IMR-90 (cell line): ENCODE results near the gene TNS1. TPM values are rescaled to one million over a fixed set of nuclear protein-coding genes. Genes with fewer than 3 reads are reported as not detected.
A peak's percentile ranks its signal among the peaks of the same experiment; 100 is the strongest.

Experiments
- ATAC-seq: fragments of 200-7000 bp; cut with Tn5 transposase; 2 replicates; pipeline ENCODE4 v1.9.1; 2020; ENCODE audit warnings: low read depth, mild to moderate bottlenecking, moderate library complexity
- BruUV-seq: library from RNA; stranded (reverse); fragments of 400-500 nt; replicated peaks from 2 replicates; lab custom pipeline; 2021; lab: Mats Ljungman, UMichigan
- CTCF ChIA-PET: fragments of 300-600 bp; formaldehyde crosslinking; extraction: SDS; loops from one replicate; lab custom pipeline; 2021; ENCODE audit warnings: antibody characterized with exemption; lab: Yijun Ruan, JAX
- POLR2A ChIA-PET: fragments of 300-600 bp; sonication (Branson Sonifier 250); formaldehyde crosslinking; loops from one replicate; lab custom pipeline; 2022; ENCODE audit warnings: antibody characterized with exemption; ENCODE audit not compliant: unreplicated experiment; lab: Charles Lee
- DNase-seq: peaks from one replicate; pipeline ENCODE4 v3.0.0; 2013
- H2AFZ ChIP-seq: replicated peaks from 2 replicates; pipeline ENCODE3; 2013; ENCODE audit warnings: low read length, mild to moderate bottlenecking; ENCODE audit not compliant: poor library complexity
- H2AK5ac ChIP-seq: 2 replicates; pipeline ENCODE4 v1.6.1; 2013; ENCODE audit warnings: low read depth, low read length, inconsistent platforms
- H2AK9ac ChIP-seq: replicated peaks from 2 replicates; pipeline ENCODE3; 2013; ENCODE audit warnings: mild to moderate bottlenecking, low read depth, low read length, moderate library complexity; ENCODE audit not compliant: poor library complexity
- H2BK120ac ChIP-seq: 2 replicates; pipeline ENCODE4 v1.6.1; 2013; ENCODE audit warnings: low read depth, low read length, inconsistent platforms
- H2BK15ac ChIP-seq: 3 replicates; pipeline ENCODE4 v1.6.1; 2013; ENCODE audit warnings: low read depth, low read length, inconsistent platforms
- H2BK20ac ChIP-seq: 2 replicates; pipeline ENCODE4 v1.6.1; 2013; ENCODE audit warnings: low read depth, mild to moderate bottlenecking, inconsistent platforms, low read length, moderate library complexity
- H2BK5ac ChIP-seq: 2 replicates; pipeline ENCODE4 v1.6.1; 2013; ENCODE audit warnings: mild to moderate bottlenecking, low read depth, low read length, inconsistent platforms; ENCODE audit not compliant: poor library complexity, severe bottlenecking
- H3K14ac ChIP-seq: replicated peaks from 2 replicates; pipeline ENCODE4 v1.6.1; 2013; ENCODE audit warnings: low read depth, low read length, inconsistent platforms
- H3K18ac ChIP-seq: 2 replicates; pipeline ENCODE4 v1.6.1; 2013; ENCODE audit warnings: low read depth, low read length, control low read depth
- H3K23ac ChIP-seq: 2 replicates; pipeline ENCODE4 v1.6.1; 2013; ENCODE audit warnings: low read depth, low read length, inconsistent platforms
- H3K27ac ChIP-seq: 2 replicates; pipeline ENCODE4 v1.5.1; 2013; ENCODE audit warnings: mild to moderate bottlenecking, control low read depth, low read length; ENCODE audit not compliant: insufficient read depth
- H3K27me3 ChIP-seq: 2 replicates; pipeline ENCODE4 v1.6.1; 2013; ENCODE audit warnings: low read length; ENCODE audit not compliant: control insufficient read depth, insufficient read depth
- H3K36me3 ChIP-seq: 2 replicates; pipeline ENCODE4 v1.6.1; 2013; ENCODE audit warnings: low read length, mixed read lengths; ENCODE audit not compliant: control insufficient read depth, insufficient read depth
- H3K4ac ChIP-seq: 2 replicates; pipeline ENCODE4 v1.6.1; 2013; ENCODE audit warnings: low read depth, low read length, inconsistent platforms
- H3K4me1 ChIP-seq: 2 replicates; pipeline ENCODE4 v1.6.1; 2013; ENCODE audit warnings: low read length, mixed read lengths; ENCODE audit not compliant: control insufficient read depth, insufficient read depth
- H3K4me2 ChIP-seq: 2 replicates; pipeline ENCODE4 v1.6.1; 2013; ENCODE audit warnings: low read depth, mild to moderate bottlenecking, control low read depth, low read length, moderate library complexity
- H3K4me3 ChIP-seq: 2 replicates; pipeline ENCODE4 v1.5.1; 2013; ENCODE audit warnings: low read depth, mild to moderate bottlenecking, control low read depth, low read length, moderate library complexity; ENCODE audit not compliant: insufficient read depth
- H3K56ac ChIP-seq: 2 replicates; pipeline ENCODE4 v1.6.1; 2013; ENCODE audit warnings: low read length, inconsistent platforms; ENCODE audit not compliant: insufficient read depth; ENCODE audit errors: extremely low read depth
- H3K79me1 ChIP-seq, 2 experiments: 2 replicates each; pipeline ENCODE4 v1.6.1; 2013; ENCODE audit warnings: low read length in 2 of 2, inconsistent platforms in 1 of 2, low read depth in 1 of 2
- H3K9ac ChIP-seq: 2 replicates; pipeline ENCODE4 v1.6.1; 2013; ENCODE audit warnings: low read depth, low read length, control low read depth
- H3K9me1 ChIP-seq: 2 replicates; pipeline ENCODE4 v1.6.1; 2013; ENCODE audit warnings: low read length, inconsistent platforms; ENCODE audit not compliant: insufficient read depth
- H3K9me3 ChIP-seq: 2 replicates; pipeline ENCODE4 v1.6.1; 2013; ENCODE audit warnings: low read length; ENCODE audit not compliant: control insufficient read depth, insufficient read depth
- H4K20me1 ChIP-seq: 2 replicates; pipeline ENCODE4 v1.6.1; 2013; ENCODE audit warnings: low read length, inconsistent platforms; ENCODE audit not compliant: insufficient read depth
- H4K5ac ChIP-seq: 2 replicates; pipeline ENCODE4 v1.6.1; 2013; ENCODE audit warnings: mild to moderate bottlenecking, low read depth, low read length, control low read depth
- H4K8ac ChIP-seq, 2 experiments: 2 replicates each; pipeline ENCODE4 v1.6.1; 2013; ENCODE audit warnings: low read depth in 2 of 2, low read length in 2 of 2, control low read depth in 1 of 2, inconsistent platforms in 1 of 2
- H4K91ac ChIP-seq: 2 replicates; pipeline ENCODE4 v1.6.1; 2013; ENCODE audit warnings: low read depth, low read length, inconsistent platforms; ENCODE audit not compliant: insufficient read depth
- BHLHE40 ChIP-seq: fragments of 150-350 bp; IDR thresholded peaks from 2 replicates; pipeline ENCODE4 v1.6.1; 2016; ENCODE audit warnings: mild to moderate bottlenecking, low read depth, low read length
- CEBPB ChIP-seq: IDR thresholded peaks from 2 replicates; pipeline ENCODE4 v1.6.1; 2012; ENCODE audit warnings: low read depth, low read length, improper control_type of control experiment
- CHD1 ChIP-seq: IDR thresholded peaks from 2 replicates; pipeline ENCODE4 v1.6.1; 2012; ENCODE audit warnings: low read depth, low read length, improper control_type of control experiment
- ELK1 ChIP-seq: fragments of 150-350 bp; IDR thresholded peaks from 2 replicates; pipeline ENCODE4 v1.6.1; 2016; ENCODE audit warnings: low read depth, mild to moderate bottlenecking, low read length, moderate library complexity, borderline replicate concordance
- FOS ChIP-seq: fragments of 150-350 bp; IDR thresholded peaks from 2 replicates; pipeline ENCODE4 v1.6.1; 2016; ENCODE audit warnings: low read depth, low read length
- MXI1 ChIP-seq: IDR thresholded peaks from 2 replicates; pipeline ENCODE4 v1.6.1; 2012; ENCODE audit warnings: low read depth, mild to moderate bottlenecking, low read length, moderate library complexity, borderline replicate concordance
- RFX5 ChIP-seq: IDR thresholded peaks from 2 replicates; pipeline ENCODE4 v1.8.0; 2012; ENCODE audit warnings: low read depth, mild to moderate bottlenecking, low read length, moderate library complexity
- whole genome bisulfite sequencing, 2 experiments: methylation state at CpG; one replicate each; pipeline versions ENCODE4 v1.1.5 to v1.1.7; 2013; ENCODE audit warnings: missing lambda C conversion rate in 2 of 2; ENCODE audit not compliant: insufficient read length in 1 of 2; ENCODE audit errors: extremely low coverage in 2 of 2; 5-methylcytosine and 5-hydroxymethylcytosine counted together
- dilution Hi-C: fragments of 300-500 bp; cut with HindIII; formaldehyde crosslinking; loops from one replicate; pipeline ENCODE4 v1.14.3; 2018; ENCODE audit warnings: low sequenced_read_pairs; ENCODE audit not compliant: unreplicated experiment
- in situ Hi-C: fragments of 300-500 bp; cut with MboI; formaldehyde crosslinking; loops from 3 replicates; pipeline ENCODE4 v1.14.3; 2019; ENCODE audit warnings: low sequenced_read_pairs, inconsistent platforms, mixed read lengths
- intact Hi-C: fragments of 100-400 bp; cut with micrococcal nuclease; formaldehyde crosslinking; loops from 2 replicates; pipeline ENCODE4 v1.10.0; 2022
- polyA plus RNA-seq, 3 experiments: library from polyadenylated mRNA; depleted of rRNA; stranded (reverse); fragments of >200 nt; gene quantifications; 2 replicates each; pipeline ENCODE4 v1.2.3, GENCODE V29; 2012; ENCODE audit warnings: low replicate concordance in 1 of 3
- total RNA-seq: library from RNA; depleted of rRNA; stranded (reverse); fragments of >200 nt; gene quantifications from 2 replicates; pipeline ENCODE4 v1.2.3, GENCODE V29; 2012

TNS1 gene
- total and polyA plus RNA-seq, 2 of the 4 experiments (the other 2 are of a cell fraction): 41.1 to 45.2 TPM

- H3K4ac ChIP-seq: peak overlapping the region; percentile 95
- BruUV-seq: no TSS peak
- intact Hi-C loops (loop anchor here (2.0 kb wide), 3 partner anchors 22 to 68 kb away; no protein-coding TSS in a partner anchor), in situ Hi-C loops (no loop called here), dilution Hi-C loops (no loop called here)
- H3K23ac ChIP-seq: peak overlapping the region; percentile 96
- peaks cover 27% of the 10 kb centered on the region for H3K9me1 ChIP-seq
- H3K27ac ChIP-seq: peak overlapping the region; percentile 85
- CTCF ChIA-PET: no interaction called here
- 20% methylated on average over 2 of the region's 10 CpGs; no CpG with 5 or more reads in 1 of the 2 experiments for WGBS, 2 experiments
- H2BK120ac ChIP-seq: peak overlapping the region; percentile 84
- ATAC-seq (peak; percentile 37), DNase-seq (peak; percentile 54)
- H3K36me3 ChIP-seq: no peaks in the 10 kb centered on the region; the same call in none of the 2 replicates
- peak overlapping the region; percentile 49 for H3K9ac ChIP-seq
- H3K4me3 ChIP-seq: no peak overlapping the region
- peak overlapping the region; percentile 83 for H2AK9ac ChIP-seq
- H2BK15ac ChIP-seq: peak overlapping the region; percentile 71
- peaks cover 31% of the 10 kb centered on the region for H3K4me1 ChIP-seq
- H2BK20ac ChIP-seq: peak overlapping the region; percentile 86
- H4K5ac ChIP-seq: peak overlapping the region; percentile 51
- TF ChIP-seq MXI1 (no peak), RFX5 (no peak), FOS (no peak), ELK1 (no peak), CHD1 (no peak), CEBPB (peak; percentile 82; the same call in 1 of the 2 replicates), BHLHE40 (no peak)
- peak overlapping the region; percentile 63 for H3K4me2 ChIP-seq
- peak overlapping the region; percentile 56 for H3K18ac ChIP-seq
- peak overlapping the region; percentile 27 to 81; a peak in 3 of 4 replicates for H4K8ac ChIP-seq
- H3K56ac ChIP-seq: peak overlapping the region; percentile 56
- H2BK5ac ChIP-seq: peak overlapping the region; percentile 93
- H3K27me3 ChIP-seq: no peaks in the 10 kb centered on the region
- H2AK5ac ChIP-seq: peak overlapping the region; percentile 69
- 0 out of 2 replicates have a peak, but pooled peaks cover 14% of the 10 kb centered on the region for H4K20me1 ChIP-seq
- no peaks in the 10 kb centered on the region for H3K9me3 ChIP-seq
- POLR2A ChIA-PET: interaction anchor here (0.6 to 0.7 kb wide), 2 partner anchors 8 to 21 kb away, joined by 3 to 4 read pairs; no protein-coding TSS in a partner anchor
- peak overlapping the region; percentile 83 for H4K91ac ChIP-seq
- peaks cover 26 to 62% of the 10 kb centered on the region in 2 experiments for H3K79me1 ChIP-seq
- peak overlapping the region; percentile 97 for H3K14ac ChIP-seq
- H2AFZ ChIP-seq: peak overlapping the region; percentile 81
These were observed 36.2 kb downstream of the TNS1 start for GRCh38 chr2:217966423-217967070.
